ENCODE data around the gene ANXA11.

- TF ChIP-seq CTCF (IDR thresholded peaks at IDR 0.05) (no peak), EP300 (IDR thresholded peaks at IDR 0.05) (no peak)
These were observed 460 bp downstream of the ANXA11 start for GRCh38 chr10:80204677-80205476.
